HepG2 (cell line): ENCODE data around the gene TMEM117. TPM values are rescaled to one million over a fixed set of nuclear protein-coding genes. Genes with fewer than 3 reads are reported as not detected.
A peak's percentile ranks its signal among the peaks of the same experiment; 100 is the strongest.

Source experiments
- ARID3A ChIP-seq: IDR thresholded peaks from 2 replicates; pipeline ENCODE4 v1.6.1; 2012; ENCODE audit warnings: low read depth, low read length, improper control_type of control experiment
- ATF4 ChIP-seq, 2 experiments: fragments of 450-650 bp in 1 of 2; sonication (generic) in 1 of 2; formaldehyde crosslinking; IDR thresholded peaks; 2 replicates each; pipeline versions ENCODE4 v1.5.0 to v1.8.0; 2020 to 2022; ENCODE audit warnings: mild to moderate bottlenecking in 1 of 2, missing genetic modification reagents in 1 of 2
- BRCA1 ChIP-seq: sonication (generic); formaldehyde crosslinking; IDR thresholded peaks from 2 replicates; pipeline ENCODE4 v1.4.0; 2020; ENCODE audit warnings: missing genetic modification reagents
- CEBPG ChIP-seq: IDR thresholded peaks from 2 replicates; pipeline ENCODE4 v1.6.1; 2016
- E2F1 ChIP-seq: sonication (generic); formaldehyde crosslinking; IDR thresholded peaks from 2 replicates; pipeline ENCODE4 v1.5.0; 2020; ENCODE audit warnings: missing genetic modification reagents
- EP300 ChIP-seq, 3 experiments: sonication (generic) in 1 of 3; formaldehyde crosslinking in 1 of 3; IDR thresholded peaks; 2 replicates each; pipeline versions ENCODE4 v1.5.1 to v1.6.1; 2011 to 2020; ENCODE audit warnings: low read depth in 2 of 3, low read length in 2 of 3, borderline replicate concordance in 1 of 3, improper control_type of control experiment in 1 of 3, mild to moderate bottlenecking in 1 of 3, missing genetic modification reagents in 1 of 3, moderate library complexity in 1 of 3
- HMGA1 ChIP-seq: sonication (generic); formaldehyde crosslinking; conservative IDR thresholded peaks from 2 replicates; pipeline ENCODE4 v1.4.0; 2020; ENCODE audit warnings: missing genetic modification reagents
- ISL2 ChIP-seq: sonication (generic); formaldehyde crosslinking; IDR thresholded peaks from 2 replicates; pipeline ENCODE4 v1.5.0; 2020; ENCODE audit warnings: missing genetic modification reagents
- KAT8 ChIP-seq: IDR thresholded peaks from 2 replicates; pipeline ENCODE4 v1.6.1; 2016; ENCODE audit warnings: missing genetic modification reagents, missing compliant biosample characterization
- MLLT10 ChIP-seq: sonication (generic); formaldehyde crosslinking; IDR thresholded peaks from 2 replicates; pipeline ENCODE4 v1.4.0; 2020; ENCODE audit warnings: missing genetic modification reagents
- NR2F6 ChIP-seq, 2 experiments: IDR thresholded peaks; 2 replicates each; pipeline ENCODE4 v1.6.1; 2016; ENCODE audit warnings: antibody characterized with exemption in 1 of 2, mild to moderate bottlenecking in 1 of 2
- PLSCR1 ChIP-seq: sonication (generic); formaldehyde crosslinking; IDR thresholded peaks from 2 replicates; pipeline ENCODE4 v1.5.0; 2020; ENCODE audit warnings: missing genetic modification reagents, mild to moderate bottlenecking, borderline replicate concordance
- POLR2AphosphoS5 ChIP-seq: IDR thresholded peaks from 2 replicates; pipeline ENCODE4 v1.6.1; 2012; ENCODE audit warnings: low read depth, low read length
- RAD51 ChIP-seq: fragments of 450-650 bp; IDR thresholded peaks from 2 replicates; pipeline ENCODE4 v1.6.1; 2016; ENCODE audit warnings: borderline replicate concordance
- REST ChIP-seq, 2 experiments: IDR thresholded peaks; 2 replicates each; pipeline ENCODE4 v1.6.1; 2011 to 2012; ENCODE audit warnings: low read length in 2 of 2, borderline replicate concordance in 1 of 2, low read depth in 1 of 2, mild to moderate bottlenecking in 1 of 2, moderate library complexity in 1 of 2
- XBP1 ChIP-seq: sonication (generic); formaldehyde crosslinking; IDR thresholded peaks from 2 replicates; pipeline ENCODE4 v1.5.0; 2020; ENCODE audit warnings: missing genetic modification reagents
- ZFY ChIP-seq: sonication (generic); formaldehyde crosslinking; IDR thresholded peaks from 2 replicates; pipeline ENCODE4 v1.4.0; 2020; ENCODE audit warnings: missing genetic modification reagents
- ZMYM4 ChIP-seq: sonication (generic); formaldehyde crosslinking; IDR thresholded peaks from 2 replicates; pipeline ENCODE4 v1.8.1; 2023; ENCODE audit warnings: mild to moderate bottlenecking, missing genetic modification reagents
- ZNF264 ChIP-seq: sonication (generic); formaldehyde crosslinking; IDR thresholded peaks from 2 replicates; pipeline ENCODE4 v1.4.0; 2020; ENCODE audit warnings: missing genetic modification reagents
- ZNF629 ChIP-seq: sonication (generic); formaldehyde crosslinking; conservative IDR thresholded peaks from 2 replicates; pipeline ENCODE4 v1.5.0; 2020; ENCODE audit warnings: missing genetic modification reagents
- ZNF737 ChIP-seq: sonication (generic); formaldehyde crosslinking; IDR thresholded peaks from 2 replicates; pipeline ENCODE4 v1.5.0; 2020; ENCODE audit warnings: missing genetic modification reagents, mild to moderate bottlenecking, borderline replicate concordance
- polyA plus RNA-seq, 8 experiments: library from polyadenylated mRNA; depleted of rRNA in 3 of 8; stranded (reverse) in 7 of 8; unstranded in 1 of 8; fragments of >200 nt; fragmentation: Illumina TruSeq in 4 of 8; extraction: Trizol in 4 of 8; gene quantifications; 2 replicates each; pipeline versions ENCODE4 v1.2.1 to v1.2.3, GENCODE V29; 2011 to 2016; ENCODE audit warnings: low read depth in 4 of 8, missing spikeins in 1 of 8, mixed read lengths in 1 of 8; ENCODE audit not compliant: insufficient read depth in 1 of 8
- total RNA-seq, 5 experiments: library from RNA; depleted of rRNA; stranded (reverse); fragments of >200 nt; fragmentation: Illumina TruSeq; extraction: Trizol; gene quantifications; 2 replicates each; pipeline ENCODE4 v1.2.3, GENCODE V29; 2016; ENCODE audit warnings: low read depth in 1 of 5

Gene TMEM117
- total and polyA plus RNA-seq, 2 of the 13 experiments (the other 11 are each of a cell fraction or from before 2014, with no cell fraction given), result 2.8 to 8.5 TPM

- TF ChIP-seq ATF4 (CRISPR knock-in tag; IDR thresholded peaks at IDR 0.05) (peak in 1 of 2 experiments; percentile 55; a peak in 1 of 4 replicates), ZFY (CRISPR knock-in tag) (no peak), XBP1 (no peak), RAD51 (no peak), REST (IDR thresholded peaks at IDR 0.05; ENCODE audit: borderline replicate concordance in 1 of 2, low read depth in 1 of 2, low read length in 2 of 2) (no peak), EP300 (IDR thresholded peaks at IDR 0.05; ENCODE audit: low read depth in 2 of 2, low read length in 2 of 2) (no peak), EP300 (CRISPR knock-in tag; IDR thresholded peaks at IDR 0.05; ENCODE audit: borderline replicate concordance) (no peak), BRCA1 (CRISPR knock-in tag) (no peak), ZMYM4 (peak; percentile 47; the same call in 1 of the 2 replicates), POLR2AphosphoS5 (no peak), E2F1 (no peak), KAT8 (CRISPR knock-in tag) (no peak), ISL2 (CRISPR knock-in tag) (no peak), PLSCR1 (CRISPR knock-in tag) (no peak), MLLT10 (no peak), ARID3A (no peak), CEBPG (CRISPR knock-in tag) (peak; percentile 66), ZNF629 (CRISPR knock-in tag) (no peak), HMGA1 (CRISPR knock-in tag) (no peak), ZNF737 (CRISPR knock-in tag) (no peak), ZNF264 (CRISPR knock-in tag) (no peak), NR2F6 (IDR thresholded peaks at IDR 0.05) (peak; percentile 71), NR2F6 (CRISPR knock-in tag; IDR thresholded peaks at IDR 0.05) (peak; percentile 76)
Observed at GRCh38 chr12:44436756-44437155, 600.9 kb downstream of the TMEM117 start (continued).
